ENCODE measurements around the gene MMP23B.

MMP23B gene

DNA sequence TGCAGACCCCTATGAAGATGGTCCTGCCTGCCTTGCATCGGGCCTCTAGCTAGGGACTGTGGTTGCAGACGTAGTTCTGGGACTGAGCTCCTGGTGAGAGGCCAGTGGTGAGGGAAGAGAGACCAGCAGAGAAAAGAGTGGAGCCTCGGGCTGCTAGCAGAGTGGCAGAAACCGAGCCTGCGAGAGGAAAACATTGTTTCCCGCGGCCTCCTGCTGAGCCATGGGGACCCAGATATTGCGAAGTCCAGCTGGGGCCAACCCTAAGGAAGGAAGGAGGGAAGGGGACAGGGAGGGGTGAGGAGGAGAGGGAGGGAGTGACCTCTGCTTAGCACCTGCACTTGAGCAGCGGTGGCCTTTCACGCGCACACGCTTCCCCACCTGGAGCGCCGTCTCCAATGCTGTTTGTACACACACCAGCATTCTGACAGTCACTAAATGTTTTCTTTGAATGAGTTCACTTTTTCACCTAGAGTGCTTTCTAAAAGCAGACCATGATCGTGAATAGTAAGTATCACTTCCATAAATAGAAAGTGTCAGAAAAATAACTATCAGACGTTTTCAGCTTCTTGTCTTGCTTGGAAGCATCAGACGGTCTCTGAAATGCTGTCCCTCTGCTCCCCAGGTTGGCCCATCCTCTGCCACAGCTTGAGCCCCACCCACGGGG, 29.5 kb upstream of the MMP23B start:
- in situ Hi-C loops (cut with HindIII; ENCODE audit: low sequenced_read_pairs): no loop called here

DNA sequence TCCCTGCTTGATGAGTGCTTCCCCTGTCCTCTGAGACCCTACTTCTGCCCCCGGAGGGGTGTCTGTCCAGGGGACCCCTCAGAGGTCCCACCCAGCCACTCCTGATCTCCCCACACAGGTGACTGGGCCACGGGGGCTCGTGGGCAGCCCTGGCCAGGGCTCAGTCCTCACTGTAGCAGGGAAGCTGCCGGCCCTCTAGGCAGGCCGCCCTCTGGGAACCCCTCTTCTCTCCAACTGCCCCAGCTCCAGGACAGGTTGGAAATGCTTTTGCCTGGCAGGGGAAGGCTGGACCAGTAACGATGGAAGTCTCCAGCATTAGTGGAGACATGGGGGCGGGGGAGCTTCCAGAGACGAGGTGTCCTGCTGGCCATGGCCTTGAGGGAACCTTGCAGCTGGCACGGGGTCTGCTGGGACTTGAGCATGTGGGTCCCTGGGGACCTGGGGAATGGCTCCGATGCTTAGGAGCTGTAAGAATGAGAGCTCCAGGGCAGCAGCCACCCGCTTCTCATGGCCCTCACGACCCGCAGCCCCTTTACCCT, 28.9 kb upstream of the MMP23B start:
- in situ Hi-C loops (cut with HindIII; ENCODE audit: low sequenced_read_pairs): no loop called here

DNA sequence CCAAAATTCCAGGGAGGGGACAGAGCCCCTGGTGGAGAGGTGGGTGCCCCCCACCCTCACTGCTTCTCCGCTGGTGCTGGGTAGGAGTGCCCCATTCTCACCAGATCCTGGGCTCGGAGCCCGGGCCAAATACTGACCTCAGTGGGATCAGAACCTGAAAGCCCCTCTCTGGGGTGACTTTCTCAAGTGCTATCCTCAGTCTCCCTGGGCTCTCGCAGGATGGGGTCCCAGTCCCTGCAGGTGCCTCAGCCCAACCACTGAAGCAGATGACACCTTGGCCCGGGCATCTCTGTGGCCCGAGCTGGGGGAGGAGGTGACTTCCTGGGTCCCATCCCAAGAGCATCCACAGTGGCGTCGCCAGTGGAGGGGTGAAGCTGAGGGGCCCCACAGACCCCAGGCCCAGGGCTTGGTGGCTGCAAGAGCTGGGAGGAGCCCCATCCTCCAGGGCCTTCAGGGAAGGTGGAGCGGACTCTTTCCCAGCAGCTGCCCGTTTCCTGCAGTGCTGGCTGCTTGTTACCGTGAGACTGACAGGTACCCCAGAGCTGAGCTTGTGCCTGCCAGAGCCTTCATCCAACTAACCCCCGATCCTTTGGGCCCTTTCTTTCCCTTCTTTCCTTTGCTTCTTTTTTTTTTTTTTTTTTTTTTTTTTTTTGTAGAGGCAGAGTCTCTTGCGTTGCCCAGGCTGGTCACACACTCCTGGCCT, 28.2 kb upstream of the MMP23B start:
- in situ Hi-C loops (cut with HindIII; ENCODE audit: low sequenced_read_pairs): no loop called here

DNA sequence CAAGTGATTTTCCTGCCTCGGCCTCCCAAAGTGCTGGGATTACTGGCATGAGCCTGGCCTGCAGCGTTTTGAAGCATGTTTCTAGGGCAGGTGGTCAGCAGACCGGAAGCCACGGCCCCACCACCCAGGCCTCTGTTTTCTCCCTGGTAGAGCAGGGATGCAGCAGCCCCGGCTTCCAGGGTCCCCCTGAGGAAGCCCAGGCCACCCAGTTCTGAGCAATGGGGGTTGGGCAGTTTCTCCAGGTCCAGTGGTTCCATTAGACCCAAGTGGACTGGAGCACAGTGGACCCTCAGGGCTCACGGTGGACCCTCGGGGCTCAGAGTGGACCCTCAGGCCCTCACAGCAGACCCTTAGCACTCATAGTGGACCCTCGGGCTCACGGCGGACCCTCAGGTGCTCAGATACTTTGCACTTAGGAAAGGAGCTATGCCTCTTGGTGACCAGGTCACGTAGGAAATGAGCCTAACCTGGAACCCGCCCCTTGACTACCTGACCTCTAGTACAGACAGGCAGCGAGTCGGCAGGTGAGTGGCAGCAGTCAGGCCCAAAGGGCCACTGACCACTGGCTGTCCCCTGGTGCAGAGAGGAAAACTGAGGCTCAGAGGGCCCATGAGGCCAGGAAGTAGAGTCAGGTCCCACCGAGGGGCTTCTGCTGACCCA, 27.5 kb upstream of the MMP23B start:
- in situ Hi-C loops (cut with HindIII; ENCODE audit: low sequenced_read_pairs): no loop called here

DNA sequence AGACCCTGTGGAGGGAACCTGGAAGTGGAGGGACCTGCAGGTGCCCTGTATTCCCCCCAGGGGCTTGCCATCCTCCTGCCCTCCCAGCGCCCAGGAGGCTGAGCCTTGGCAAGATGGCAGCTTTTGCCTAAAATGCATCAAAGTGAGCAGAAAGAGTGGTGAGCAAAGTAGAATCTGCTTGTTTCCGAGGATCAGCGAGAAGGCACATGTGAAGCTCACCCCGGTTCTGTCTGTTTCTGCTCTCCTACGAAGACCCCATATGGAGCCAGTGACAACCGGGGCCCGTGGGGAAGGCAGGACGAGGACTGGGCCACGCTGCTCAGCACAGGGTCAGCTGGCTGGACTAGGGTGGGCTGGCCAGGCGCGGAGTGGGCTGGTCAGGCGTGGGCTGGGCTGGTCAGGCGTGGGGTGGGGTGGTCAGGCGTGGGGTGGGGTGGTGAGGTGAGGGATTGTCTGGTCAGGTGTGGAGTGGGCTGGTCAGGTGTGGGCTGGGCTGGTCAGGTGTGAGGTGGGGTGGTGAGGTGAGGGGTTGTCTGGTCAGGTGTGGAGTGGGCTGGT, 26.9 kb upstream of the MMP23B start:
- in situ Hi-C loops (cut with HindIII; ENCODE audit: low sequenced_read_pairs): no loop called here

DNA sequence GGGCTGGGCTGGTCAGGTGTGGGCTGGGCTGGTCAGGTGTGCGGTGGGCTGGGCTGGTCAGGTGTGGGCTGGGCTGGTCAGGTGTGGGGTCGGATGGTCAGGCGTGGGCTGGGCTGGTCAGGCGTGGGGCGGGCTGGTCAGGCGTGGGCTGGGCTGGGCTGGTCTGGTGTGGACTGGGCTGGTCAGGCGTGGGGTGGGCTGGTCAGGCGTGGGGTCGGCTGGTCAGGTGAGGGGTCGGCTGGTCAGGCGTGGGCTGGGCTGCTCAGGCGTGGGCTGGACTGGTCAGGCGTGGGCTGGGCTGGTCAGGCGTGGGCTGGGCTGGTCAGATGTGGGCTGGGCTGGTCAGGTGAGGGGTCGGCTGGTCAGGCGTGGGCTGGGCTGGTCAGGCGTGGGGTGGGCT, 26.2 kb upstream of the MMP23B start:
- in situ Hi-C loops (cut with HindIII; ENCODE audit: low sequenced_read_pairs): no loop called here

DNA sequence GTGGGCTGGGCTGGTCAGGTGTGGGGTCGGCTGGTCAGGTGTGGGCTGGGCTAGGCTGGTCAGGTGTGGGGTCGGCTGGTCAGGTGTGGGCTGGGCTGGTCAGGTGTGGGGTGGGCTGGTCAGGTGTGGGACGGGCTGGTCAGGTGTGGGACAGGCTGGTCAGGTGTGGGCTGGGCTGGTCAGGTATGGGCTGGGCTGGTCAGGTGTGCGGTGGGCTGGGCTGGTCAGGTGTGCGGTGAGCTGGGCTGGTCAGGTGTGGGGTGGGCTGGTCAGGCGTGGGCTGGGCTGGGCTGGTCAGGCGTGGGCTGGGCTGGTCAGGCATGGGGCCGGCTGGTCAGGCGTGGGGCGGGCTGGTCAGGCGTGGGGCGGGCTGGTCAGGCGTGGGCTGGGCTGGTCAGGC, 25.7 kb upstream of the MMP23B start:
- in situ Hi-C loops (cut with HindIII; ENCODE audit: low sequenced_read_pairs): no loop called here

DNA sequence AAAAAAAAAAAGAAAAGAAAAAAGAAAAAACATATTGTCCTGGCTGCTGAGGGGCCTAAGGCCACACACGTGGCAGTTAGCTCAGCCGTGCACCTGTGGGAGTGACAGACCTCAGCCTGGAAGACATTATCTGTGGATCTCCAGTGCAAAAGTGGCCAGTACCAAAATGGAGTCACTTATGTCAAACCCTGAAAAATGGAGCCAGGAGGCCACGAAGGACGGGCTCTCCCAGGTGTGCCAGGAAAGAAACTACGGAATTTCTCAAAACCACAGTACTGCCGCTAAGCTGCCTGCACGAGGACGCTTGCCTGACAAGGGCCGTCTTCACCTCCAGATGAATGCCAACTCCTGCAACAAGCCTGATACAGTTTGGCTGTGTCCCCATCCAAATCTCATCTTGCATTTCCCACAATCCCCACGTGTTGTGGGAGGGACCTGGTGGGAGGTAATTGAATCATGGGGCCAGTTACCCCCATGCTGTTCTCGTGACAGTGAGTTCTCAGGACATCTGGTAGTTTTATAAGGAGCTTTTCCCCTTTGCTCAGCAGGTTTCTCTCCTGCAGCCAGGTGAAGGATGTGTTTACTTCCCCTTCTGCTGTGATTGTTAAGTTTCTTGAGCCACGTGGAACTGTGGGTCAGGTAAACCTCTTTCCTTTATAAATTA, 22.0 kb upstream of the MMP23B start:
- in situ Hi-C loops (cut with HindIII; ENCODE audit: low sequenced_read_pairs): no loop called here

DNA sequence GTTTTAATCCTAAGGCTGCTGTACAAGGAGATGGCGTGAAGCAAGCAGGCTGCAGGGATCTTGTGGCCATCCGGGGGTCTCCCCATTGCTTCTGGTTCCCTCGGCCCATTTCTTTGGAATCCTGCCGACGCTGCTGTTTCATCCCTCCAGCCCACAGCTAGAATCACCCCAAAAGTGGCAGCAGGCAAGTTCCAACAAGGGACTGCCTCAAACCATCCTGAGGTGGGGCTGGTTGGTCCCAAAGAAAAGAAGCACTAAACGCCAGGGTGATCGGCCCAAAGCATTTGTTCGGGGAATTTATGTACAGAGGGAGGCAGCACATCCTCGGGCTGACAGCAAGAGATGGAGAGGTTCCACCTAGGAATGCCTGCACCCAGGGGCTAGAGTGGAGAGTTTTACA, 21.2 kb upstream of the MMP23B start:
- in situ Hi-C loops (cut with HindIII; ENCODE audit: low sequenced_read_pairs): no loop called here

DNA sequence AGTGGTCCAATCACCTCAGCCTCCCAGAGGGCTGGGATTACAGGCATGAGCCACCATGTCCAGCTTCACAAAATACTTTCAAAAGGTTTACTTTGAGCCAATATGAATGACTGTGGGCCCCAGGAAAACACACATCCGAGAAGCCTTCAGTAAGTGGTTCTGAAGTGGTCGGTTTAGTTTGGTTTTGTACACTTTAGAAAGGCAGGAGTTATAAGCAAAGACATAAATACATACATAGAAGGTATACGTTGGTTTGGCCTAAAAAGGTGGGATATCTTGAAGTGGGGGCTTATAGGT, 19.9 kb upstream of the MMP23B start:
- in situ Hi-C loops (cut with HindIII; ENCODE audit: low sequenced_read_pairs): no loop called here

DNA sequence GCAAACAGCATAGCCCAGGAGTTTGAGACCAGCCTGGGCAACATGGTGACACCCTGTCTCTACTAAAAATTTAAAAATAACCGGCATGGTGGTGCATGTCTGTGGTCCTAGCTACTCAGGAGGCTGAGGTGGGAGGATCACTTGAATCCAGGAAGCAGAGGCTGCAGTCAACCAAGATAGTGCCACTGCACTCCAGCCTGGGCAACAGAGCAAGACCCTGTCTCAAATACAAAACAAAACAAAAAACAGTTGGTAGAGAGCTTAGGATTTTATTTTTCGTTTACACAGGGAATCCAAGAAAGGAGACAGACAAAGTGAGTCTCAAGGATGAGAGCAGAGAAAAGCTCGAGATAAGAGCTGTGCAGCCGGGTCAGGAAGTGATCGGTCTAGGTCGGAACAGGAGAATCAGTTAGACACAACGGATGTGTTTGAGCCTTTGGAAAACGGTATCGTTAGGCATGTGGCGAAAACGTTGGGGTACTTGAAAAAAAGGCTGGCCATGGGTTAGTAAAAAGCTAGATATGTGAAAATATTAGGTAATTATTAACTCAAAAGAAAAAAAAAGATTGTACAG, 18.4 kb upstream of the MMP23B start:
- in situ Hi-C loops (cut with HindIII; ENCODE audit: low sequenced_read_pairs): no loop called here

DNA sequence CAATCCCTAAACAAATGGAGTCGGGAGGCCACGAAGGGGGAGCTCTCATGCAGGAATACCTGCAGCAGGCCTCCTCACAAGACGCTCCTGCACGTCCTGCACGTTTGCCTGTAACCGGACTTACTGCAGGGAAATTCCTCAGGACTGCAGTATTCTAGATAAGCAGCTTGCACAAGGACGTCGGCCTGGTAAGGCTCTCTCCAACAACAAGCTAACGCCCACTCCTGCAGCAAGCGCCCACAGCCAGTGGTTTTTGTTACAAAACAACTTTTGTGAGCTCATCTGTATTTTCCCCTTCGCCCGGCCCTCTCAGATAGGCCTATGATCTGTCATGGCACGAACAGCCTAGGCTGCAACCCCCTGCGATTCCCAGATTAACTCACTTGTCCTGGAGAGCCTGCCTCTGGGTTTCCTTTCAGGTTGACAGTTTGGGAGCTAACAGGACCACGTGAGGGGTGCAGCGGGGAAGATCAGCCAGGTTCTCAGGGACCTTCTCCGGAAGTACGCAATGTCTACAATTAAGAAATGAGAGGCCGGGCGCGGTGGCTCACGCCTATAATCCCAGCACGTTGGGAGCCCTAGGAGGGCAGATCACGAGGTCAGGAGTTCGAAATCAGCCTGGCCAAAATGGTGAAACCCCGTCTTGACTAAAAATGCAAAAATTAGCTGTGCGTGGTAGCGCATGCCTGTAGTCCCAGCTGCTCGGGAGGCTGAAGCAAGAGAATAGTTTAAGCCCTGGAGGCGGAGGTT, 17.6 kb upstream of the MMP23B start:
- in situ Hi-C loops (cut with HindIII; ENCODE audit: low sequenced_read_pairs): no loop called here

DNA sequence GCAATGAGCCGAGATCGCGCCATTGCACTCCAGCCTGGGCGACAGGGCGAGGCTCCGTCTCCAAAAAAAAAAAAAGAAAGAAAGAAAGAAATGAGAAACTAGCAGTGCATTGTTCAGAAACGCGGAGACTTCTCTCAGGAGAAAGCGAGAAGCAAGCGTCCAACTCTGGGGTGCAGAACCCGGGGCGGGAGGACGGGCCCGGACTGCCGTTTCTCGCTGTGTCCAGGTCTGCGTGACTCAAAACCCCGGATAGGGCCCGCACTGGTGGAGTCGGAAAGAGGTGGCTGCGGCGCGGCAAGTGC, 17.1 kb upstream of the MMP23B start:
- in situ Hi-C loops (cut with HindIII; ENCODE audit: low sequenced_read_pairs): loop anchor here (5.0 kb wide), 1 partner anchor 53 kb away; no protein-coding TSS in a partner anchor

DNA sequence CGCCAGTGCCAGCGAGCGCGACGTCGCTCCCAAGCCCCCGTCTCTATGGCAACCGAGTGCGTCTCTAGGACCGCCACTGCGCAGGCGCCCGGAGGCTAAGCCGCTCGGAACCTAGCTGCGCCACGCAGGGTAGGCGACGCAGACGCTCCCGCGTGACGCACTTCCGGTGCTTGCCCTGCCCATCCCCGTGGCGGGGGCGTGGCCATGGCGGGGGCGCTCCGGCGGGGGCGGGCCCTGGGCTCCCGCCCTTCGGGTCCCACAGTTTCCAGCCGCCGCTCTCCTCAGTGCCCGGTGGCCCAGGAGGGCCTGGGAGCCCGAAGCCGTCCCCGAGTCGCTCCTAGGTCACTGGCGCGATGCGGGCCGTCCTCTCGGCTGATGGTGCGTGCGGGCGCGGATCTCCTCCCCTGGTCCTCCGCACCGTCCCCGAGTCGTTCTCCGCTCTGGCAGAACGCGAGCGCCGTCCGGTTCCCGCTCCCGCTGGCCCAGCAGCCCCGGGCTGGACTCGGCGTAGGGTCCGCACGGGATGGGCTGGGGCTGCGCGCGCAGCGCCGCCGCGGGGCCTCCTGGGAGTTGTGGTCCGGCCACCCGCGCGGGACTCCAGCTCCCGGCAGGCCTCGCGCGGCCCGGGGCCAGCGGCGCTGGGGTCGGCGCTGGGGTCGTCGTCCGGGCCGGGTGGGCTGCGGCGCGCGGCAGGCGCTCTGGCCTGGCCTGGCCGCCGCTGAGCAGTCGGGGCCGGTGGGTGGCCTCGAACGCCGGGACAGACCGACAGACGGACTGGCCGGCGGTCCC, 16.5 kb upstream of the MMP23B start, which contains the start of gene MIB2:
MIB2 (plus strand) TSS at position 245 of the 789 bp plus-strand sequence. CDS start 7,953 bp downstream, outside the sequence.
- in situ Hi-C loops (cut with HindIII; ENCODE audit: low sequenced_read_pairs): loop anchor here (5.0 kb wide), 1 partner anchor 53 kb away; no protein-coding TSS in a partner anchor

DNA sequence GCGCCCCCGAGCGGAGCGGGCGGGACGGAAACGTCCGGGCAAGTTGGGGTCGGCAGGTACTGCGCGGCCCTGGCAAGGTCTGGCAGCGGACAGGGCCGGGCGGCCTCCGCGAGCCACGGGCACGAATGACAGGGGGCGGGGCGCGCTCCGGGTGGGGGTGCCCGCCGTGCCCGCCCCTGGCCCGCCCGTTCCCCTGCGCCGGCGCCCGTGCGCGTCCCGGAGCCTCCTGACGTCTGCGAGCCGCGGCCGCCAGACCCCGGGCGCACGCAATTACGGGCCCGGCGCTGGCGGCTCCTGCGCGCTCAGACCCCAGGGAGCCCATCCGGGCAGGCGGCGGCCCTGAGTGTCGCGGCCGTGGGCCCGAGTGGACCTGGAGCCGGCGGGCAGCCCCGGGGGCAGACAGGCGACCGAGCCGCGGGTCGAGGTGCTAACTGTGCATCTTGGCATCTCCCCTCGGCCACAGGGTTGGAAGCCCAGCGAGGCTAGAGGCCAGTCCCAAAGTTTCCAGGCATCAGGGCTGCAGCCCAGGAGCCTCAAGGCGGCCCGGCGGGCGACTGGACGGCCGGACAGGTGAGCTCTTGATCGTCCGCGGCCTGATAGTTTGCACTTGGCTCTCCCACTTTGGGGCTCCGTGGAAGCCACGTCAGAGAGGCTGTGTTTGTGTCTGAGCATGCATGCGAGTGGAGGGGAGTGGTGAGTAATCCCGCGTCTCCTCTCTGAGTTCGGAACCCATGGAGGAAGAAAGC, 15.8 kb upstream of the MMP23B start:
- in situ Hi-C loops (cut with HindIII; ENCODE audit: low sequenced_read_pairs): loop anchor here (5.0 kb wide), 1 partner anchor 54 kb away; no protein-coding TSS in a partner anchor

DNA sequence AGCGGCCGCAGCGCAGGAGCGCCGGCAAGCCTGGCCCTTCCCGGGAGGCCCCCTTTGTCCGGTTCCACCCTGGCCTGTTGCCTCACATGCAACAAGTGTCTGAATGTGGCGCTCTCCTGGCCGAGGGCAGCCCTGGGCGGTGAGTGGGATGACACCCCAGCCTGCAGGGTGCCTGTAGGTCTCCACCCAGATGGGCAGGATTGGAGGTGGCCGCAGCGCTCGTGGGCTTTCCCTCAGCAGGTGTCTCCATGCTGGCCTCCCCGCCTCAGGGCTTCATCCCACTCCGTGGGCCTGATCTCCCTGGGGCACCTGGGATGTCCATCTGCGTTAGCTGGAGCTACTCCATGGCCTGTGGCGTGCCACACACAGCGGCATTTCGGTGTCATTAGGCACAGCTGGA, 15.1 kb upstream of the MMP23B start:
- in situ Hi-C loops (cut with HindIII; ENCODE audit: low sequenced_read_pairs): loop anchor here (5.0 kb wide), 1 partner anchor 55 kb away; no protein-coding TSS in a partner anchor

DNA sequence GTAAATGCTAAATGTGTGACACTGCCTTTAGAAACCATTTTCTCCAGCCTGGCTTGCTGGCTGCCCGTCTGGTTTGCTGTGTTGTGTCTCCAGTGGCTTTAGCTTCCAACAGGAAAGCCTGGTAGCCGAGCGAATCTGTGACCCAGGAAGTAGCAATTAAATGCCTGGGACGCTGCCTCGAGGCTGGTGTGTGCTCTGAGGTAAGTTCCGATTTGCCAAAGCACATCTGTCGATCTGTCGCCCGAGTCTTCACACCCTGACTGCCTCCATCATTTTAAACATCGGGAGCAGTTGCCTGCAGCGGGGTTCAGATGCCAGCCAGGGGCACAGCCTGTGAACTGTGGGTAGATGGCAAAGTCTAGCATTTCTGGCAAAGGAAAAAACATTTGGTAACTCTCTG, 14.5 kb upstream of the MMP23B start:
- in situ Hi-C loops (cut with HindIII; ENCODE audit: low sequenced_read_pairs): loop anchor here (5.0 kb wide), 1 partner anchor 55 kb away; no protein-coding TSS in a partner anchor

DNA sequence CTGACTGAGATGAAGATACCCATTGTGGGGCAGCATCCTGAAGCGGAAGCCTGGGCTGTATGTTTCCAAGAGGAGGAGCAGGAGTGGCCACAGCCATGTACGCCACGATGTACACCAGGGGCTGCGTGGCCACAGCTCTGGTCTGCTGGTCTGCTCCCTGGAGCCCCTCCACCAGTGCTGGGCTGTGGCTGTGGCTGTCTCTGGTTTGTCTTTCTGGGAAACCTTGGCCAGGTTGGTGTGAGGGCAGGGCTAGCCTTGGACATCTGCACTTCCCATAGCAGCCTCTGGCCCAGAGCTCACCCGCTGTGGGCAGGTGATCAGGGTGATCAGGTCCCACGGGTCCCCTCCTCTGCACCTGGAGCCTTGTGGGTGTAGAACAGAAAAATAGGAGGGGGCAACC, 14.0 kb upstream of the MMP23B start:
- in situ Hi-C loops (cut with HindIII; ENCODE audit: low sequenced_read_pairs): loop anchor here (5.0 kb wide), 1 partner anchor 56 kb away; no protein-coding TSS in a partner anchor
